SIG-M5 (cell line): ENCODE data around the gene ANTXRL.
"Not testable (repeated sequence)": the region's sequence is repeated elsewhere in the genome, so short reads cannot be mapped to it uniquely, and the experiment has no call there.

ENCODE experiments used
- DNase-seq: peaks from one replicate; lab custom pipeline; 2025; lab: John Stamatoyannopoulos, UW

ANTXRL gene

DNA sequence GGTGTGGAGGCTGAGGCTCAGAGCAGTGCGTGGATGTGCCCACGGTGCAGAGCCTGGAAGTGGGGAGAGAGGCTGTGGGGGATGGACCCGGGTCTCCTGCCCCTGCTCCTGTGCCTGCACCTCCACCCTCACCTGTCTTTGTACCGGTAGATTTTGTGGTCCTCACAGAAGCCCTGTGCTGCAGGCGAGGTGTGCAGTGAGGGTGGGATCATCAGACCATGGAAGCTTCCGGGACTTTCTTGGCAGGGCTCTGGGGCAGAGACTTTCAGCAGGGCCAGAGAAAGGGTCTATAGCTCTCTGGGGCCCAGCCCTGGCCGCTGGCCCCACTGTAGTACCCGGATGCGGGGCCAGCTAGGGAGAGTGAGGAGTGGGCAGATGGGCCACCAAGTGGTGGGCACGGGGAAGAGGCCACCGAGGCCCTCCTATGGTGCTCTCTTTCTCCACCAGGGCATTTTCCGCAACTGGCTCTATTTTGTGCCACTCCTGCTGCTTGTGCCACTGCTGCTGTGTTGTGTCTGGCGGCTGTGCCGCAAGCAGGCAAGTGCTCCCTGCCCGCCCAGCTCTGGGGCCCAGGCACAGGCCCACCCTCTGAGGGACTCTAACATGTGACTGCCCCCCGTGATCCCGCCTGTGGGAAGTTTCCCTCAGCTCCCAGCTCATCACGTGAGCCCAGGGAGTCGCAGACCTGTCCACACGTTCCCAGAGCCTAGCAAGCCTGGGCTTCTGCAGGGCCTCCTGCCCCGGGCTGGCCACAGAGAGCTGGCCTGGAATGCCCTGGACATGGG lies 22.1 kb downstream of the ANTXRL start:
- DNase-seq, result no peak

DNA sequence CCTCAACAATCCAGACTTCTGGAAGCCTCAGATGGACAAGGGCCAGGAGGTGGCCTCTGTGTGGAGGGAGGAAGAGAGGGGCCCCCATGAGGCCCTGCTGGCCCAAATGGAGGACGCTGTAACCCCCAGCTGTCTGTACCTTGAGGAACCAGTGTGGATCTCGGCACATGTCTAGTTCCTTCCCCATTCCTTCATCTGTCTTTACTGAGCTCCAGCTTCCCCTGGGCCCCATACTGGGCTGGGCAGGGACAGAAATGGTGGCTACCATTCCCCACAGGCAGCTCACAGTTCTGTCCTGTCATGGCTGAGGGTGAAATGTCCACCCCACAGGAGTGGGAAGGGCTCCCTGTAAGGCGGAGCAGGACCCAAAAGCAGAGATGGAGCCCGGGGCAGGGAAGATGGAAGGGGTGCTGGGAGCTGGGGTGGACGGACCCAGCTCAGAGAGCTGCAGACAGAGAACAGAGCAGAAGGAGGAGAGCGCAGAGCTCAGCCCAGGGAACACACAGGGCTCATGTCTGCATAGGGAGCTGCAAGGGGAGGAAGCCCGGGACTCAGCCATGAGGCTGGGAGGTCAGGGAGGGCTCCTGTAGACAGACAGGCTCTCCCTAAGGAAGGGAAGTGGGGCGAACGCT lies 22.8 kb downstream of the ANTXRL start:
- no peak for DNase-seq

DNA sequence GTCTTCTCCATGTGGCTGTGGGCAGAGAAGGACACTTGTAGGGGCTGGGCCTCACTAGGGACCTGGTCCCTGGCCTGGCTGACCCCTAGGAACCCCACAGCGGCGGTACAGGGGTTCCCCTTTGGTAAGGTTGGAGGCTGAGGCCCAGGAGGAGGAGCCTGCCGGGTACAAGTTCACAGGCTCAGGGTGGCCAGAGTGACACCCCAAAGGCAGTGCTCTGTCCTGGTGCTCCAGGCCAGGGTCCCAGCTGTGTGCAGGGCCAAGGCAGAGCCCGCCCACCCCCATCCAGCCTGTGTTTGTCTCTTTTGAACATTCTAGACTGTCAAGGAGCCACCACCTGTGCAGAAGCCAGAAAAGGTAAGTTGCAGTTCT lies 23.3 kb downstream of the ANTXRL start:
- no peak for DNase-seq

DNA sequence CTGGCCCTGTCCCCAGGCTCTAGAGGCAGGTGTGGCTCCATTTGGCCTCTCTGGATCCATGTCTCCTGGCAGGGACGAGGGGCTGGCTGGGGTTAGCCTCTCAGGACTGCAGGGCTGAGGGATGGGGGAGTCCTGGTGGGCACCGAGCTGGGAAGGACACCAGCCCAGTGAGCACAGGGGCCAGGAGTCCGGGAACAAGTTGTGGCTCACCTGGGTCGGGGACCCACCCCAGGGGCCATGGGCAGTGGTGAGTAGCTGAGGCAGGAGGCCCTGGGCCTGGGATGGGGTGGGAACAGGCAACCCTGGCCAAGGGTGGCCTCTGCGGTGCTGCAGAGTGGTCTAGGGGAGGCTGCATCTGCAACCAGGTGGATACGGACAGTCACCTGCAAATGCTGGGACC lies 24.1 kb downstream of the ANTXRL start:
- DNase-seq, result no peak

DNA sequence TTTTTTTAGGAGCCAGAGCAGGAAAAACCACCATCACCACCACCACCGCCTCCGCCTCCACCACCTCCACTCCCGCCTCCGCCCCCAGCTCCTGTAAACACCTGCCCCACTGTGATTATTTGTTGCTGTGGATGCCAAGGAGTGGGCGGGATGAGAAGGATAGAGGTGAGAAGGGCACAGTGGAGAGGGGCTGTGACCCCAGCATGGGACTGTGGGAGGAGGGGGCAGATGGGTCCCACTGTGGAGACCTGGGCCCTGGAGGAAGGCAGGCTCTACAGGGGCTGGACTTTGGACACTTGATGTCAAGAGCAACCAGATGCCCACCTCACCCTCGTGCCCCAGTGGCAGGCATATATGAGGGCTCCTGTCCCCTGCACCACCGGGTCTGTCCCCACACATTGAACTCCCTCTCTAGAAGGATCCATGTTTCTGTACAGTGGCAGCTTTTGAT lies 24.7 kb downstream of the ANTXRL start:
- DNase-seq, result no peak

DNA sequence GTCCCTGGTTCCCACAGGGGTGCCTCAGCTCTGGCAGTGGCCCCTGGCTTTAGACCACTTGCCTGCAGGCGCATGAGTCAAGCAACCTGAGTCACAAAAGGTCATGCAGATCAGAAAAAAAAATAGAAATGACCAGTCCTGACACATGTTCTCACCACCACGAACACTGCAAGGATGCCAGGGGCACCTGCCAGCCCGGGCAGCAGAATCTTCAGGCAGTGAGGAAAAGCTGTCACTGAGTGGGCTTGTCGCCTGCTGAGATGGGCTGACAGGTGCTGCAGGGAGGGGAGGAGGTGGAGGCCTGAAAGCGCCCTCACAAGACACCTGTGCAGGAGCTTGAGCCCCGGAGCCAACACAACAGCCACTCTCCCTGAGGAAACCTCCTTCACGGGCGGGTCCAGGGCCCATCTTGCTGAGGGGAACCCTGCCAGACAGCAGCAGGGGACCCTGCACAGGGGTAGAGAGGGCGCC lies 25.2 kb downstream of the ANTXRL start:
- DNase-seq, result not testable (repeated sequence)

DNA sequence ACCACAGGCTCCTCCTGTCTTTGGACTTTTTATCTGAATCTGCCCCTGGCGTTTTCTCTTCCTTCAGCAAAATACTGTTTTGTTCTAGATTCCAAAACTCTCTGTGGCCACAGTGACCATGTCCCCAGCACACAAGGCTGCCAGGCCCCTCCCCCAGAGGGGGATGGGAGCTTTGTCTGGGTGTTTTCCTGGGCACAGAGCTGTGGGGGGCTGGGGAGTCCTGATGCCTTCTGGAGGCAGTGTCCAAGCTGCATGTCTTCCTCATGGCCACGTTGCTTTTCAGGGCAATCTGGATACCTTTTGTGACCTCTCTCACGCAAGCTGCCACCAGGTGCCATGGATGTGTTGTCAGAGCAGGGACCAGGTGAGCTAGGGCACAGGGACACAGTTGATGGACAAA lies 26.2 kb downstream of the ANTXRL start:
- DNase-seq, result no peak

DNA sequence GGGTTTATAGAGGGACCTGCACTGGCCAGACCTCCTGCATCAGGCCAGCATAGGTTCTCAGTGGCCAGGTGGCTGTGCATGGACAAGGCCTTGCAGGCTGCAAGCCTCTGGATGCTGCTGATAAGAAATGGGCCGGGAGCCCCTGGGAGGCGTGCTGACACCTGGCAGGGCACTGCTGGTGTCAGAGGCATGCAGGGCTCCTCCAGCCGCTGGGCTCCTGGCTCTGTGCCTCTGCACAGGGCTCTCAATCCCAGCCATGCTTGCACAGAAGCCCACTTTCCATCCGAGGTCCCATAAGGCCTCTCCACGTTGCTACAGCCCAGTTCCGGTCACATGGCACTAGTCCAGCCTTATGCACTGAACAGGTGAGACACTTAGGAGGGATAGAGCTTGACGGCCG lies 27.3 kb downstream of the ANTXRL start:
- DNase-seq, result no peak

DNA sequence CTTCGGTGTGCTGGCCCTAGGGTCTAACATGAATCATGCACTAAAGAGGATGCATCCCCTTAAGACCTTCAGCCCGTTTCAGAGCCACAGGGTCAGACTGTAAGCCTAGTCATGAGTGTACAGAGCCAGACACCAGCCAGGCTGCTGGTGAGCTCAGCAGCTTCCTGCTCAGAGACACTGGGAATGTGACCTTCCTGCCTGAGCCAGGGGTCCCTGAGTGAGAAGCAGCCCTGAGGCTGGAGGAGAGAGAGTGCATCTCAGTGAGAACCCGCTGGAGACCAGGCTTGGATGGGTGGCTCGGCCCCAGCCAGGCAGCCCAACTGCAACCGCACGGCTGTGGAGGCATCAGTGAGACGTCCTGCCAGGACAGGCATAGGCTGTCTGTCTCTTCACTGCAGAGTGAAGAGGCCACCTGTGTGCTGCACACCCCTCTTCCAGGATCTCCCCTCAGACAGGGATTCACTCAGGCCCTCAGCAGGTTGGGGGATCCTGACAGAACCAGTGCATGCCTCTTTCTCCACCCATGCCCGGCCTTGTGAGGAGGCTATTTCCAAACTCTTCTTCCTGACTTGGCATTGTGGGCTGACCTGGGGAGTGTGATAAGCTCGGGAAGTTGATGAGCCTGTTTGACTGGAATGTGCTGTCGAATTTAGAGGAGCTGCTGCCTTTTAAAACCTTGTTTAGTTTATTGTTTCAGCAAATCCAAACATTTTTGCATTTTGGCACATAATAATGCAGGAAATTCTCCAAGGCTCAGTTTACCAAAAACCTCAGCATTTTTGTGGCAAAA lies 28.5 kb downstream of the ANTXRL start:
- not testable (repeated sequence) for DNase-seq

DNA sequence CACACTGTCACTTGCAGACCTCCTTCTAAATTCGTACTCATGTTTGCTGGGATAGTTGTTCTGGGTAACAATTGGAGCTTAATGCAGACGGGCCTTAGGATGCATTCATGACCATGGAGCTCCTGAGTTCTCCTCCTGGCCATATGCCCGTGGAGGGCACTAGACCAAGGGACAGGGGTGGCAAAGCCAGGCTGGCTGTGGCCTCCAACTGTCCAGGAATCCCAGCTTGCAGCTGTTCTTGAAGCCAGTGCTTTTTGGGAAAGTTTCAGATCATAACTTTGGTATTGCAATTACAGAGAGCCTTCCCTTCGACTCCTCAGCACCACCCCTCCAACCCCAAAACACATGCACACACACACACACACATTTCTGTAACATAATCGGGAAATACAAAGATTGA lies 30.6 kb downstream of the ANTXRL start:
- no peak for DNase-seq

DNA sequence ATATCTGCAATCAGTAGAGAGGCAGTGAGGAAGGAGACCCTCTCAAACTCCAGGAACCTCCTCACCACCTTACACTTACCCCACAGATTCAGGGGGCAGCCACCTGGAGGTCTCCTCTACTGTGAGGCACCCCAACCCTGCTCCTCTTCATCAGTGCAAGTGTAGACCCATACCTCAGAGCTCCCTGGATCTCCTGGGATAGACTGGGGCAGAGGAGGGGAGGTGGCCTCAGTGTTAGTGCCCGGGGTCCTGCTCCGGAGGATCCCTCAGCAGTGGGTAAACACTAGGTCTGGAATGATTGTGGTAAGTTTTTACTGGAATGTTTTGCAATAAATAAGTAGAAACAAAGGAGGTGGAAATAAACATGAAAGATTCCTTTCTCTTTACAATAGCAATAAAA lies 31.1 kb downstream of the ANTXRL start:
- DNase-seq, result no peak

DNA sequence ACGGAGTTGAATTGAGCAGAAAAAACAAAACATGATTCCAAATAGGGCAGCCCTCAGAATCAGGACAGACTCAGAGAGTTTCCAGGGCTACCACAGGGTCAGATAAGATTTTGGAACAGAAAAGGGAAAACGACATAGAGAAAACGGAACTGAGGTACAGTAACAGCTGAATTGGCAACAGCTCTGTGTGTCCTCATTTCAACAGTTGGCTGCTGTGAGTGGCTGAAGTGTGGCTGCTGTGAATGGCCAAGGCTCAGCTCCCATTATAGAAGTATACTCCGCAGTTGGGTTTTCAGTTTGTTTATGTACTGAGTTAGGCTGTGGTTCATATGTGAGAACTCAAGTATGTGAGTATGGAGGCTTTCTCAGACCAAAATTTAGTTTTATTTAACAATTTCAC lies 32.0 kb downstream of the ANTXRL start:
- no peak for DNase-seq

DNA sequence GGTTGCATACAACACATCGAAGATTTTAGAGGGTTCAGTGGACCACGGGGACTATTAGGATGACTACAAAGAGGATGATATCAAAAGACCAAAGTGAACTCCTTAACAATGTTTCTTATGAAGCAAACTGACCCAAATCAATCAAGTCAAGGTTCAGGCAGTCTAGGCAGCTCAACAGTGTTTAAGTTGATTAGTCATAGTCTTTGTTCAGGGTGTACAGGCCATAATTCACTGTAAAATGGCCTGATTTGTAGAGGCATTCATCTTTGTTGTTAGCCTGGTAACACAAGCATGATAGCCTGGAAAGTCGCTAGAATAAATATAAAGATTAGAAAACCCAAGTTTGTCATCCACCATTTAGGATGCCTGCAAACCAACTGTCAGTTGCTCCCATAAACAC lies 32.6 kb downstream of the ANTXRL start:
- DNase-seq, result no peak

DNA sequence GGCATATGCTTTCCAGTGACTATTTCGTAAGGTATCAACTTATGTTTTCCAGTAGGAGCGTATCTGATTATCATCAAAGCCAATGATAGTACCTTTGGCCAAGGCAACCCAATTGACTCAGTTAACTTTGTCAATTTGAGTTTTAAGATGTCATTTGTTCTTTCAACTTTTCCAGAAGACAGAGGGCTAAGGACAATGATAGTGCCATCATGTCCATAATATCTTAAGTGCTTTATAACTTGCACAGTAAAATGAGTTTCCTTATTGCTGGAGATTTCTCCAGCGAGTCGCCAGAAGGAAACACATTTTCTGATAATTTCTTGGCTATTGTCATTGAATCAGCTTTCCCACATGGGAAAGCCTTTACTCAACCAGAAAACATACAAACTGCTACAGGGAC lies 35.0 kb downstream of the ANTXRL start:
- no peak for DNase-seq

DNA sequence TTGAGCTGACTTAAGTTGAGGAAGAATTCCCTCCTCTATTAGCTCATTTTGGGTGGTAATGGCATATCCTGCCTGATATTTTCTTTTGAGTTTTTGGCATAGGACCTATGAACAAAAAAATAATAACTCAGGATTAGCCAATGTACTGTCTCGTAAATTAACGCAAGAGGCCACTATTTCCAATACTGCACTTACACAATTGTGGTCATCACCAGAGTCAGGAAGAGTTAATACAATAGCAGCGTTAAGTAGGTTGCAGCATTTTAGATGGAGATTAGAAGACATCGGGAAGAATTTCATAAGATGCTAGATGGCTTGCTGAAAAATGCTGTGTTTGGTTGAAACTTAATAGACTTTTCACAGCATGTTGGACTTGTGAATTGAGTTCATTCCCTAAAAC lies 36.4 kb downstream of the ANTXRL start:
- no peak for DNase-seq

DNA sequence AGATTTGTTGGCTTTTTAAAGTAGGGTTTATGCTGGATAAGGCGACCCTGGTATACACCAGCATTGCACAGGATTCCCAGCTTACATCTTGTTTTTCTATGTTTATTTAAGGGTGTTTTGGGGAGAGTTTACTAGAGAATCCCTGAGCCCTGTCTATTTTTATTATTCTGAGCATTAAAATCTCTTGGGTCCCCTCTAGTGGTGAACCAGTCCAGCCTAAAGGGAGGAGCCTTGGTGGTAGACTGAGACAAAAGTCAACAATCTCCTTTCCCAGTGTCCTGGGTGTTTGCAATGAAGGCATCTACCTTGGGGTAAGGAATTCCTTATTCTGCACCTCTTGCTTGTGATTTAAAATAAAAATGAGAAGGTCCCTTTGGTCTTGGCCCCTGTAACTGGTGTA lies 38.2 kb downstream of the ANTXRL start:
- DNase-seq, result no peak

DNA sequence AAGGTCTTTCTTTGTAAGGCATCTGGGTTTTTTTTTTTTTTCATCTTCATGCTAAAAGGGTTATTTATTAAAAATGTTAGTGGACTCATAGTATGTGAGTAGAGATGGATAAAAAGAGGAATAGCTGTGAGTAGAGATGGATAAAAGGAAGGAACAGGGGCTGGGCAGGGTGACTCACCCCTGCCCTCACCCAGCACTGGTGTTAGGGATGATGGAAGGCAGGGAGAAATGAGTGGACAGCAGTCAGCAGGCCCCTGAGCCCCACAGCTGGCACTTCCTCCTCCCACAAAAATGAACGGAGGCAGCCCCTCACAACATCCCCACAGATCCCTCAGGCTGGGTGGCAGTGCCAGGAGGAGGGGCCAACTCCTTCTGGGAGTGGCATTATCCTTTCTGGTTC lies 39.3 kb downstream of the ANTXRL start:
- DNase-seq, result no peak

DNA sequence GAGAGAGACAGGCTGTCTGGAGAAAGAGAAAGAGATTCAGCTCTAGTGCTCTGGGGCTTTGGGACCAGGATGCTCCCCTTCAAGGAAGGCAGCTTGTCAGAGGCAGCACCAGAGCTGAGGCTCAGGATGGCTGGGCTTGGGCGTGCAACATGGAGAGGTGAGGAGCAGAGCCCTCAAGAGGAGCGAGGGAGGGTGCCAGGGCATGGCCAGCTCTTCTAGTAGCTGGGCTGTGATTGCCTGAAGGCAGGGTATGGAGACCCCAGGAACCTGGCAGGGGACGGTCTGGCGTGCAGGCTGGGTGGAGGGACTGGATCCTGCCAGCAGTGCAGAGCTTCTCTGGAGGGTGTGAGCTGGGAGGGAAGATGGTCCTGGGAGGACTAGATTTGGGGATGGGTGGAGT lies 40.2 kb downstream of the ANTXRL start:
- DNase-seq, result no peak

DNA sequence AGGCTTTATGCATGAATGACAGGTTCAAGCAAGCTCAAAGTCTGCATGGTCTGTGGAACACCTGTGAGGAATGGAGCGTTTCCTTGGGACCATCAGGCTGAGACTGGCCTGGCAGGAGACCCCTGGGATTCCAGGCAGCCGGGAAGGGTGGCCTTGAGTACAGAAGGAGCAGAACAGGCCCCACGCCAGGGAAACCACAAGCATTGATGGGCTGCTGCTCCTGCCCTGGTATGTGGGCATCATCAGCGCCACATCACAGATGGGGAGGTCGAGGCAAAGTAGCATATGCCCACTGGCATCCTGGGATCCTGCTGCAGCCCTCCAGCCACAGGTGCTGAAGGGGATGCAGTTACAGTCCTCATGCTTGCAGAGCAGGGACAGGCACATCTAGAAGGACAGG lies 40.9 kb downstream of the ANTXRL start:
- DNase-seq, result no peak

DNA sequence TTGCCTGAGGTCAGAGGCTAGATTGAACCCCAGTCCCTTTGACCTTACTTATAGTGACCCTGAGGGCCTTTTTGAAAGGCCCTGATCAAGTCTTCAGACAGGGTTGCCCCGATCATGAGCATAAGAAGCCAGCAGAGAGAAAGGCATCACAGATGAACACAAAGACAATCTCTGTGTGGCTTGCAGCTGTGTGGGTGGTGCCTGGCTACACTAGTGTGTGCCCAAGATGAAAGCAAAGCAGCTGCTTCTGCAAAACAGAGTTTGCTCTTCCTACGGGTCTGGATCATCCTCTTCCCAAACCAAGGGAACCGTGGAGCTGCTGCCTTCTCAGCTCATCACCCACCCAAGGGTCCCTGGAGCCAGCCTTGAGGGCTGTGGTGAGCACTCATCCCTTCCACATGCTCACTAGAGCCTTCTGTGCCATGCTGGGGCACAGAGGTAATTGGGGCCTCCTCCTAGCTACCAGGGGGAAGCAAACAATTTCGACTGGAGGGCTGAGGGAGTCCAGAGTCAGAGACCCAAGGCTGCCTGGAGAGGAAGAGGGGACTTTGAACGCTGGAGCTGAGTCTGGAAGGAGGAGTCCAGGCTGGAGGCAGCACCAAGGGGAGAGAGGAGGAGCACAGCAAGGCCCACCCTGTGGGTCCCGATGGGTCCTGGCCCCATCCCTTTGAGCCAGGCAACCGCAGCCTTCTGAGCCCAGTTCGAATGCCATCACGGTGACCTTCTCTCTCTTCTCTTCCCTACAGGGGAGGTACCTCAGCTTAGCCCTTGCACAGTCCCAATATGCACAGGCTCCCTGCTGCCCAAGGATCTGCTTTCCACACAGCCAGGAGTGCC lies 42.3 kb downstream of the ANTXRL start:
- no peak for DNase-seq

DNA sequence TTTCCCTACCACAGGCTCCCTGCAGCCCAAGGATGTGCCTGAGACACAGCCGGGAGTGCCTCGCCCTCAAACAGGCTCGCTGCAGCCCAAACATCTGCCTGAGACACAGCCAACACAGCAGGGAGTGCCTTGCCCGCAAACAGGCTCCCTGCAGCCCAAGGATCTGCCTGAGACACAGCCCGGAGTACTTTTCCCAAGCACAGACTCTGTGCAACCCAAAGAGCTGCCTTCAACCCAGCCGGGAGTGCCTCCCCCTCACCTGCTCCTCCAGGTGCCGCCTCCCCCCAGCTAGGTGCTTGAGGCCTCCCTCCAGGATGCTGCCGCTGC lies 42.9 kb downstream of the ANTXRL start:
- no peak for DNase-seq

DNA sequence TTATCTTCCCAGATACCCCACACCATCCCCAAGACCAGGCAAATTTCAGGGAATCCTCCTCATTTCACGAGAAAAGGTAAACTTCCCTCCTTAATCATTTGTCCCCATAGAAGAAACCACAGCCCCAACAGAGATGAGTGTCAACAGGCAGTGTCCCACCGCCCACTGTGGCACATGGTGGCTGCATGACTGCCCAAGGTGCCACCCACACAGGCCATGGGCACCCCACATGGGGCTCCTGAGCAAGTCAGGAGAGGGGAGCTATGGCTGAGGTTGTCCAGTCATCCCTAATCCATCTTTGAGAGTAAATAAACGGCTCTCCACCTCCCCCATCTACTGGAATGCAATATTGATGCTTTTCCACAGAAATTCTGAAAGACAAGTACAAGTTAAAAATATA lies 44.1 kb downstream of the ANTXRL start:
- no peak for DNase-seq
